Sigmoid colon (tissue), 4 donors: Measurements from ENCODE around the gene RNF126.

ENCODE experiments used
- EP300 ChIP-seq, 4 donors: sonication (generic); formaldehyde crosslinking; IDR thresholded peaks; one replicate each; pipeline ENCODE4 v1.6.1; 2017; ENCODE audit warnings: antibody characterized with exemption in 4 of 4
- TF ChIP-seq, protein P1 (sequence below), 4 experiments: fragments of 450-650 bp in 3 of 4; fragments of 200-600 bp in 1 of 4; IDR thresholded peaks; one replicate each; pipeline ENCODE4 v1.5.1; 2016 to 2019; ENCODE audit warnings: antibody characterized with exemption in 4 of 4, mild to moderate bottlenecking in 3 of 4, moderate library complexity in 2 of 4

DNA sequence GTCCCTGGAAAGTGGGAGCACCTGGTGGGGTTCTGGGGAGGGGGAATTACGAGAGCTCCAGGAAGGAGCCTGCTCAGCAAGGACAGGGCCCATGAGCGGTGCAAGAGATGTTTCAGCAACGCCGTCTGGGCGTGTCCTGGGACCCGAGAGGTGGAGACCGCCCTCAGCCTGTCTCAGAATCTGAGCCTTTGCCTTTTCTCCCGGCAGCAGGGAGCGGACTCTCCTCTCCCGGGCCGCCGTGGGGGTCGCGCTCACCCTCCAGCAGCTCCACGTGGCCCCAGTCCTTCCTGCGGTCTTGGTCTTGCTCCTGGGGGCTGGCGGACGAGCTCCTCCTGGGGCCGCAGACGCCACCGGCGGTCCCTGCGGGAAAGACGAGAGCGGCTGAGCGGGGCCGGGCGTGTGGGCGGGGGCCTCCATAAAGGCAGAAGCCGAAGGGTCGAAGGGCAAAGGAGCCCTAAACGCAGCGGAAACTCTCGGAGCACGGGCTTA, 30.4 kb downstream of the RNF126 start:
- TF ChIP-seq, protein P1, sequence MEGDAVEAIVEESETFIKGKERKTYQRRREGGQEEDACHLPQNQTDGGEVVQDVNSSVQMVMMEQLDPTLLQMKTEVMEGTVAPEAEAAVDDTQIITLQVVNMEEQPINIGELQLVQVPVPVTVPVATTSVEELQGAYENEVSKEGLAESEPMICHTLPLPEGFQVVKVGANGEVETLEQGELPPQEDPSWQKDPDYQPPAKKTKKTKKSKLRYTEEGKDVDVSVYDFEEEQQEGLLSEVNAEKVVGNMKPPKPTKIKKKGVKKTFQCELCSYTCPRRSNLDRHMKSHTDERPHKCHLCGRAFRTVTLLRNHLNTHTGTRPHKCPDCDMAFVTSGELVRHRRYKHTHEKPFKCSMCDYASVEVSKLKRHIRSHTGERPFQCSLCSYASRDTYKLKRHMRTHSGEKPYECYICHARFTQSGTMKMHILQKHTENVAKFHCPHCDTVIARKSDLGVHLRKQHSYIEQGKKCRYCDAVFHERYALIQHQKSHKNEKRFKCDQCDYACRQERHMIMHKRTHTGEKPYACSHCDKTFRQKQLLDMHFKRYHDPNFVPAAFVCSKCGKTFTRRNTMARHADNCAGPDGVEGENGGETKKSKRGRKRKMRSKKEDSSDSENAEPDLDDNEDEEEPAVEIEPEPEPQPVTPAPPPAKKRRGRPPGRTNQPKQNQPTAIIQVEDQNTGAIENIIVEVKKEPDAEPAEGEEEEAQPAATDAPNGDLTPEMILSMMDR (IDR thresholded peaks at IDR 0.05), result no peak
- no peak for TF ChIP-seq EP300 (IDR thresholded peaks at IDR 0.05)
